A172 (cell line): ENCODE data around the gene PGA4. TPM values are rescaled to one million over a fixed set of nuclear protein-coding genes. Genes with fewer than 3 reads are reported as not detected.
"Not testable (repeated sequence)": the region's sequence is repeated elsewhere in the genome, so short reads cannot be mapped to it uniquely, and the experiment has no call there.

Experiments
- DNase-seq: peaks from one replicate; pipeline ENCODE4 v3.0.0-alpha.2; 2015; ENCODE audit warnings: low spot score
- total RNA-seq: library from RNA; depleted of rRNA; stranded (reverse); fragments of >200 nt; shearing (Covaris generic); gene quantifications from 2 replicates; pipeline ENCODE4 v1.2.3, GENCODE V29; 2014; rRNA removed

Gene PGA4
- total RNA-seq = 2.2 TPM in 1 of 2 replicates, not detected in the other

DNA sequence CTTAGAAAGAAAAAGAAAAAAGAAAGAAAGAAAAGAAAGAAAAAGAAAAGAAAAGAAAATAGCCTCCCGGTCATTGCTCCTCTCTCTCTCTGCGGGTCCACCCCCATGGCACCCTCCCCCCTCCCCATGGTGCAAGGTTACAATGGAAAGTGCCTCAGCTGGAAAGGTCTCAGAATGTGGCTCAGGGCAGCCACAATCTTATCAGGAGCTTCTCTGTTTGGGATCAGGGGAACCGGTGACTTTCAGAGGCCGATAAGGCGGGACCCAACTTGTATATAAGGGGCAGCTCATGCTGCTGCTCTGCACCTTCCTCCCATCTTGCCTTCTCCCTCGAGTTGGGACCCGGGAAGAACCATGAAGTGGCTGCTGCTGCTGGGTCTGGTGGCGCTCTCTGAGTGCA is at the start of gene PGA4:
TSS of gene PGA4 (plus strand) at position 301 of the 400 bp plus-strand sequence. CDS start at position 355, 54 bp downstream.
- DNase-seq = not testable (repeated sequence)

DNA sequence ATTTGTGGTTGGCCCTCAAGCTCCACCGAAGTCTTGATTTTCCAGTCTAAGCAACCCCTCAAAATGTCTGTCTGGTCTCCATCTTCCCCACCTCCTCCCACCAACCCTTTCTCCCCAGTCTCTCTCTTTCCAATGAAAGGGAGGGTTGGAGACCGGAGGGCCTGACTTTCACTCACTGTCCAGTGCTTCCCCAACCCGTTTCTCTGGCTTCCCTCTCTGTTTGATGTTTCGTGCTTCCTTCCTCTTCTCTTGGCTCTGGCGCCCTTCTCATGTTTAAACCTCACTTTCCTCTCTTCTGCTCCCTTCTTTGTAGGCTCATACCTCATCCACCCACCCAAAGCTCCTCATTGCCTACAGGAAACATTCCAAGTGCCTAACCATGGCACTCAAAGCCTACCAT is 49.8 kb upstream of the PGA4 start:
- DNase-seq = no peak

DNA sequence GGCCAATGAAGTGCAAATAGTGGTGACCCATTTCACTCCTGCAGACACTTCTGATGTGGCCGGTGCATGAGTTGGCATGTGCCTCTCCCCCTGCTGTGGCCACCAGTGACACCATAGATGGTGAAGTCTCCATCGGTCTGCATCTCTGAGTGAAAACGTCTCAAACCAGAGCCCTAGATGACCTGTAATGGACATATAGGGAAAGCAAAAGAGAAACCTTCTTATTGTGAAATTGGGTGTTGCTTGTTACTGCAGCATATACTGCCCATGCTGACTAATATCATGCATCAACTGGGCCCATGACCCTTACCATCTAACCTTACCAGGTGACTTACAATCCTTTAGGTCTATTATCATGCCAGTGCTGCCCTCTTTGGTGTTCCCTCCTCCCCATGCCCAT is 49.3 kb upstream of the PGA4 start:
- DNase-seq = no peak

DNA sequence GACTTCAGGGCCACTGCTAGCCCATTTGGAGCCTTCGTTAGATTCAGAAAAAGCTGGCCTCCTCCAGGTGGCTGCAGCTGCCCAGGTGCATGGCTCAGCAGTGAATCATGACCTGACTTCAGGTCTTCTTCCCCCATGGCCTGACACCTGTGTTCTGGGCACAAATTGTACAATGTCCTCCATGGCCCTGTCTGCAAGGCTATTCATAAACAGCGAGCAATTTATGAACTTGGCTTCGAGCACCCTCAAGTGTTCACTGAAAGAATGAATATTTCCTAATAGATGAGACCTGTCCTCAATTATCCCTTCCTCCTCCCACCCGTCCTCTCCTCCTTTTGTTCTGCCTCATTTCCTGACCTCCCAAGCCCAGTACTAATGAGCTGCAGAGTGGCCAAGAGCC is 48.7 kb upstream of the PGA4 start:
- DNase-seq = no peak

DNA sequence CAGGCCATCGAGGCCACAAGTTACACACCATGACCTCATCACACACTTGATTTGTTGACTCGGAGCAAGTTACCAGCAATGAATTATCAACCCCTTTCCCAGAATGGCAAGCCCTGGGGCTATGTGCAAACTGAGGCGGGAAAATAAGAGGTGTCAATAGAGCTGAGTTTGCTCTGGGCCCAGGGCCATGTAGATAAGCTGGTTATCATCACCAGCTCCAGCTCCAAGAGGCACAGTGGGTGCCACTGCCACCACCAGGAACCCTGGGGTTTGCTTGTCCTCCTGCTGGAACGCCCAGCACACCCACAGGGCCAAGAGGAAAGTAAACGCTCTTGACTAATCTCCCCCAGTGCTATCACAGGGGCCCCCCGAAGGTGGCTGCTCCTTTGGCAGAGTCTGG is 47.9 kb upstream of the PGA4 start:
- no peak for DNase-seq

DNA sequence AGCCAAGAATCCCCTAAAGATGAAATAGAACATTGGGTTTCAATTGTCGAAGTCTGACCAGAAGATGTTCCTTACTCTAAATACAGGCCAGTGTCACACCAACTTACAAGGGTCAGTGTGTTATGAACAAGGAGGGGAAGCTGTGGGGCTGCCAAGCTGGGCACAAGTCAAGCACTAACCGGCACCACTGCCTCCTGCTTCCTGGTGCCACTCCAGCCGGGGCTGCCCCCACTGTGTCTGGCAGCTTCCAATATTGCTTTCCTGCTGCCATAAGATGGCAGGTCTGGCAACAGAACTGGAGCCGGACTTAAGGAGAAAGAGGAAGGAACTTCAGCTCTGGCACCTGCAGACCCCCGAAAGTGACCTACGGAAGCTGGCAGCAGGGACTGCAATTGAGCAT is 47.2 kb upstream of the PGA4 start:
- no peak for DNase-seq

DNA sequence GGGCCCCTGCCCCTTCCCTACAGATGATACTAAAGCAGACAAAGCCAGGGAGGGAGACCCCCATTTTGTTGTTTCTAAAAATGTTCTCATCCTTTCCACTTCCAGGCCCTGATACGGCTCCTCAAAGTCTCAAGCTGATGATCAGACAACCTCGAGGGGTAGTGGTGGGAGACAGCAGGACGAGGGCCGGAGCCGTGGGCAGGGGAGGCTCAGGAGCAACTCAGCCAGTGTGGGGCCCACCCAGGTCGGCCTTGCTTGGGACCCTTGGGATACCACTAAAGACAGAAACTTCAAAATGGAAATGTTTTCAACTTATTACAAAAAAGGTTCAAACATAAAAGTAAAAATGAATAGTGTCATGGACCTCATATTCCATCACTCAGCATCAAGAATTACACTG is 45.7 kb upstream of the PGA4 start:
- DNase-seq = no peak

DNA sequence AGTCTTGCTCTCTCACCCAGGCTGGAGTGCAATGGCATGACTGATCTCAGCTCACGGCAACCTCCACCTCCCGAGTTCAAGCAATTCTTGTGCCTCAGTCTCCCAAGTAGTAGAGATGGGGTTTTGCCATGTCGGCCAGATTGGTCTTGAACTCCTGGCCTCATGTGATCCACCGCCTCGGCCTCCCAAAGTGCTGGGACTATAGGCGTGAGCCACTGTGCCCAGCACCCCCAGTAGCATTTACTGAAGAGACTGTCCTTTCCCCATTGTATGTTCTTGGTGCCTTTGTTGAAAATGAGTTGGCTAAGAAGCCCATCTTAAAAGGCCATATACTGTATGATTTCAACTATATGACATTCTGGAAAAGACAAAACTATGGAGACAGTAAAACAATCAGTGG is 41.9 kb upstream of the PGA4 start:
- DNase-seq = not testable (repeated sequence)

DNA sequence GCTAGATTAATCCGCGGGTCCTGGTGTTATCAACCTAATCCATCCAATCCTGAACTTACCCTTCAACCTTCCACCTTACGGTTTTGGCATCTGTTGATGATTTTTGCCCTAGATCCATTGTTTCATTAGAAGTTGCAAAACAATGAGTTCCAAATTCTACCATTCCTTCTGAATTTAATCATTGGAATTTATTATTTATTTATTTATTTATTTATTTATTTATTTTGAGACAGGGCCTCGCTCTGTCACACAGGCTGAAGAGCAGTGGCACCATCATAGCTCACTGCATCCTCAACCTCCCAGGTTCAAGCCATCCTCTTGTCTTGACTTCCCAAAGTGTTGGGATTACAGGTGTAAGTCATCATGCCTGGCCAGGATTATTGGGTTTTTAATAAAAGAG is 40.7 kb upstream of the PGA4 start:
- DNase-seq = no peak

DNA sequence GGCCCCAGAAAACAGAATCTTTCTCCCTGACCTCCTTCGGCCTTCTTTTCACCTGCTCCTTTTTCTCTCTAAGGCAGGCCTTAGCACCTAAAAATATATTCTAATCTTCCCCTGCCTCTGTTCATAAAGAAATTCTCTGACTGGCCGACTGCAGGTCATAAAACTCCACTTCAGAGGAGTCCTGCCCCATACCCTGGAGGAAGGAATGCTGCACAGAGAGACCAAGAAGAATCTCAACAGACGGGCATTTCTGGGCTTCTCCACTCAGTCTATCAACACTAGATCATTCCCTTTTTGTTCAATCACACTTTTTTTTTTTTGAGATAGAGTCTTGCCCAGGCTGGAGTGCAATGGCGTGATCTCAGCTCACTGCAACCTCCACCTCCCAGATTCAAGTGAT is 38.5 kb upstream of the PGA4 start:
- DNase-seq = no peak

DNA sequence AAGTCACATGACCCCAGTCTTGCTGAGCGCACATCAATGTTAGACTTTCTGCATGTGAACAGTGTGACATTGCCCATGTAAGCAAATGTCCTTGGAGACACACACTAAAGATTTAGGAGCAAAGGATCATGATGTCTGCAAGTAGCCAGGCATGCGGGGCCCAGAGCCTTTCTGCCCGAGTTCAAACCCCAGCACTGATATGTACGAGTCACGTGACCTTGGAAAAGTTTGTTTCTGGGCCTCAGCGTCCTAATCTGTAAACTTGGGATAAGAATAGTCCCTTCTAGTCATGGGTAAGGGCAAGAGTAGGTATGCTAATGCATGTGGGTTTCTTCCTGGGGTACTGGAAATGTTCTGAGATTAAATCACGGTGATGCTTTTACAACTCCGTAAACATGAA is 35.6 kb upstream of the PGA4 start:
- no peak for DNase-seq

DNA sequence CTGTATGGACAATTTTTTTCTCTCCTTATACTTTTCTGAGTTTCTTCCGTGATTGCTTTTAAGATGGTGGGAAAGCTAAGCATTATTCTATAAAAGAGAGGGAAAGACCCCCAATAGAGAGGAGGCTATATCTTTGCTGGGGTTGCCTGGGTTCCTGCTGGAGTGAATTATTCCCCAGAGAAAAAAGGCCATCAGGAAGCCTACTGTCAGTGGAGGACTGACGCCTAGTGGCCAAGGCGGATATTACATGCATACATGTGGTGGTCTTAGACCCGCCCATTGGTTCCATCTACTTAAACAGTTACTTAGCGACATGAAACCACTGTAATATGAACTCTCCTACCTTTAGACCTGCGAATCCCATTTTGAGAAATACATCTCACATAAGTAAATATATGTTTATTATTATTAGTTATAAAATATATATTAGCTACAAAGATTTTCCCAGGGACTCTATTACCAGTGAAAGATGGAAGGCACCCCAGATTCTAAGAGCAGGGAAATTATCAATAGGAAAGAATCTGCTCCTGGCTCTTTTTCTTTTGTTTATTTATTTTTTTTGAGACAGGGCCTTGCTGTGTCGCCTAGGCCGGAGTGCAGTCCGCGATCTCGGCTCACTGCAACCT is 34.5 kb upstream of the PGA4 start:
- DNase-seq = peak; percentile 63

DNA sequence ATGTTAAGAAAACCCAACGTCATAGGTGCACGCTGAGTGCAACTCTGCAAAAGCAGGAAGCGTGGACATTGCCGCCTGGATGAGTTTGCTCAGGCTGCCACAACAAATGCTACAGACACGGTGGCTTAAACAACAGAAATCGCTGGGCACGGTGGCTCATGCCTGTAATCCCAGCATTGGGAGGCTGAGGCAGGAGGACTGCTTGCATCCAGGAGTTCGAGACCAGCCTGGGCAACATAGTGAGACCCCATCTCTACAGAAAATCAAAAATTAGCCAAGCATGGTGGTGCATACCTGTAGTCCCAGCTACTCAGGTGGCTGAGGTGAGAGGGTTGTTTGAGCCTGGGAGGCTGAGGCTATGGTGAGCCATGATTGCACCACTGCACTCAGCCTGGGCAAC is 32.2 kb upstream of the PGA4 start:
- DNase-seq = no peak

DNA sequence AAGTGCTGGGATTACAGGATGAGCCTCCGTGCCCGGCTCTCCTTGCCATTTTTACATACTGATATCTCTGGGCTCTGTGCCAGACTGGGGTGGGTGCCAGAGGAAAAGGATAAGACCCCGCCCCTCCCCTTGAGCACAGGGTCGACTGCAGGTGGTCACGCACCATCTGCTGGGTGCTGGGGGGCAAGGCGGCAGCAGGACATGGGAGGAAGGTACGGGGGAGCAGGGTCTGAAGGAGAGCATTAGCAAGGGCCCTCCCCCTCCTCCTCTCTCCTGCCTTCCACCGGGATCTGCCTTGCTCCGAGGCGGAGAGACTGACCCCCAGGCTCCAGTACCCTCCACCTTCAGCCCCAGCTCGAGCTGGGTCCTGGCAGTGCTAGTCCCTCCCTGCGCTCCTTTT is 28.6 kb upstream of the PGA4 start:
- no peak for DNase-seq

DNA sequence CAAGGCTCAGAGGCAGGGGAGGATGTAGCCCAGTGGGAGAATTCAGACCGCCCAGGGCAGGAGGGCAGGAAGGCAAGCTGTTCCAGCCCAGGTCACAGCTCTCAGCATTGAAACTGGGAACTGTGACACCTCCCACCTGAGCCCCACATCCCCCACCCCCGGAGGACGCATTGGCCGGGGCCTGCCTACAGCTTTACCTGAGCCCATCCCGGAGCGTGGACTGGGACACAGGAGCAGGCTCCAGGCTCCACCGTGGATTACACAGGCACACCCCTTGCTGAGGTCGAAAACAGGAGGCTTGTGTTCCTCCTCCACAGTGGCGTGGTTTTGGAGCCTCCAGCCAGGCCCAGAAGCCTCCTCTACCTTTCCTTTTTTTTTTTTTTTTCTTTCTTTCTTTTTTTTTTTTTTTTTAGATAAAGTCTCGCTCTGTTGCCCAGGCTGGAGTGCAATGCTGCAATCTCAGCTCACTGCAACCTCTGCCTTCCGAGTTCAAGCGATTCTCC is 27.9 kb upstream of the PGA4 start:
- no peak for DNase-seq

DNA sequence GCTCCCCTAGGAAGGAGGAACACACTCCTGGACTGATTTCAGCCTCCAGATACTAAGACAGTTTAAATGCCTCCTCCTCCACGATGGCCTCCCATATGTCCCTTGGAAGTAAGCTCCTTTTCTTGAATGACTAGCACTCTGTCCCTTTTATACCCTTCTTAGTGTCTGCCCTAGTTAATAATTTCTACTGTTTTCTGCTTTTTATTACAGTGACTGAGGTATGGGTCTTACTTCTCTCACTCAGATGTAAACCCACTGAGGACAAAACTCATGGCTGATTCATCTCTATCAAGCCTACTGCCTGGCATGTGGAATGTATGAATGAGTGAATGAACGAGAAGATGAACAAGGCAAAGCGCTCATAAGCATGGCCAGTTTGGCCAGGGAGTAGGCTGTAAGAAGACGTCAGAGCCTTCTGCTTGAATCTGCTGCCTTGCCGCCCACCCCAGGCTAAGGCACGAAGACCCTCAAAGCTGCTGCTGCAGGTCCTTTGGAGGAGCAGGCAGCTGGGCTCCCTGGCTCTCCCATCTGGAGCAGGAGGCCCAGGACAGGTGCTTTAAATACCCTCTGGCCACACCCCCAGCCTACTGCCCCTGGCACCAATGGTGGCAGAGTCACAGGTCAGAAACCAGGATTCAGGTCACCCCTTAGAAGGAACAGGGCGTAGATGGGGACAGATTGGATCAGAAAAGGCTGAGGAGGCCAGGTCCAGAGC is 27.0 kb upstream of the PGA4 start:
- no peak for DNase-seq

DNA sequence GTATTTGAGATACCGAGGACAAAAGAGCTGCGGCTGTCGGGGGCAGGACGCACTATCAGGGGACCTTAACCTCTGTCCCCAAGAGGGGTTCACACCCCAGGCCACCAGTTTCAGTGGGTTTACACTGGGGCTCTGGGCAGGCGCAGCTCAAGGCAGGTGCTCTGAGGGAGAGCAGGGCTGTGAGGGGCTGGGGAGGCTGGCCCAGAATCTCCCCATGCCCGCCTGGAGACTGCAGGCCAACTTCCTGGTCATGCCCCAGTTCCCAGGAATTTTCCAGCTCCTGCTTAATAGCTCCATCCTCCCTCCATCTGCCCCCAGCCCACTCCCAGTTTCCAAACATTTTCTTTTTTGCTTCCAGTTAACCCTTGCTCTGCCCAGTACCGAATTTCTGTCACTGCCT is 26.4 kb upstream of the PGA4 start:
- DNase-seq = no peak

DNA sequence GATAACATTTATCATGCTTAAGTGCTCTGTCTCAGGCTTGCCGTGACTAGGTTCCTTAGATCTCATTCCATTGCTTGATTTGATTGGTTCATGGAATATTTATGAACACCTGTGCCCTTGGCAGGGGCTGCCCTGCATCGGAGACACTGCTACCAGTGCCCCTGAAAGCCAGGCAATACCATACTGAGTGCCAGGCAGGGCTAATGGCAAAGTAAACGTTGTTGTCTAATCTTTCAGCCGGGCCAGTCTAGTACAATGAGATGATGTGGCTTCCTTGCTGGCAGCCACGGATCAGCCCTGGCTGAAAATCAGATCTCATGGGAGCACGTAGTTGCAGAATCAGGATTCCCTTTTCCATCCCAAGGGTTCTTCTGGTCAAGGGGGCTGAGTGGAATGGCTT is 23.8 kb upstream of the PGA4 start:
- no peak for DNase-seq

DNA sequence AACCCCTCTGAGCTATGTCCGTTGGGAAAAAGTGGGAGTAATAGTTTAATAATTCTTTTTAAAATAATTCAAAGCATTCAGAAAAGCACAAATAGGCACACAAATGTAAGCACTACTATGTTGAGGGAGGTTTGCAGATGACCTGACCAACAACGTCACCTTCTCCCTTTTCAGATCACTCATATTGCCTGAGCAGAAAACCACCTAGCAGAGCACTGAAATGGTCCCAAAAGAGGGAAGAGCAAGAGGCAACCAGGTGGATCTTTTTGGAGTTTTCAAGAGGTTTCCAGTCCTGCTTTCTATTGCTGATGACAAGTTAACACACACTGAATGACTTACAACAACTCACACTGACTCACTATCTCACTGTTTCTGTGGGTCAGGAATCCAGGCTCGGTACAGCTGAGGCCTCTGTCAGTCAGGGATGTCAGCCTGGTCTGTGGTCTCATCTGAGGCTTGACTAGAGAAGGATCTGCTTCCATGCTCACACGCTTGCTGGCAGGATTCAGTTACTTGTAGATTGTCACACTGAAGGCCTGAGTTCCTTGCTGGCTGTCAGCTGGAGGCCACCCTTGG is 23.1 kb upstream of the PGA4 start:
- DNase-seq = no peak

DNA sequence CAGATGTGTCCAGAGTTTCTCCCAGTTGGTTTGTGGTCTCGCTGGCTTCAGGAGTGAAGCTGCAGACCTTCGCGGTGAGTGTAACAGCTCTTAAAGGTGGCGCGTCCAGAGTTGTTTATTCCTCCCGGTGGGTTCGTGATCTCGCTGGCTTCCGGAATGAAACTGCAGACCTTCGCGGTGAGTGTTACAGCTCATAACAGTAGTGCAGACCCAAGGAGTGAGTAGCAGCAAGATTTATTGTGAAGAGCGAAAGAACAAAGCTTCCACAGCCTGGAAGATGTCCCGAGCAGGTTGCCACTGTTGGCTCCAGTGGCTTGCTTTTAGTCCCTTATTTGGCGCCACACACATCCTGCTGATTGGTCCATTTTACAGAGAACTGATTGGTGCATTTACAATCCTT is 20.7 kb upstream of the PGA4 start:
- no peak for DNase-seq

DNA sequence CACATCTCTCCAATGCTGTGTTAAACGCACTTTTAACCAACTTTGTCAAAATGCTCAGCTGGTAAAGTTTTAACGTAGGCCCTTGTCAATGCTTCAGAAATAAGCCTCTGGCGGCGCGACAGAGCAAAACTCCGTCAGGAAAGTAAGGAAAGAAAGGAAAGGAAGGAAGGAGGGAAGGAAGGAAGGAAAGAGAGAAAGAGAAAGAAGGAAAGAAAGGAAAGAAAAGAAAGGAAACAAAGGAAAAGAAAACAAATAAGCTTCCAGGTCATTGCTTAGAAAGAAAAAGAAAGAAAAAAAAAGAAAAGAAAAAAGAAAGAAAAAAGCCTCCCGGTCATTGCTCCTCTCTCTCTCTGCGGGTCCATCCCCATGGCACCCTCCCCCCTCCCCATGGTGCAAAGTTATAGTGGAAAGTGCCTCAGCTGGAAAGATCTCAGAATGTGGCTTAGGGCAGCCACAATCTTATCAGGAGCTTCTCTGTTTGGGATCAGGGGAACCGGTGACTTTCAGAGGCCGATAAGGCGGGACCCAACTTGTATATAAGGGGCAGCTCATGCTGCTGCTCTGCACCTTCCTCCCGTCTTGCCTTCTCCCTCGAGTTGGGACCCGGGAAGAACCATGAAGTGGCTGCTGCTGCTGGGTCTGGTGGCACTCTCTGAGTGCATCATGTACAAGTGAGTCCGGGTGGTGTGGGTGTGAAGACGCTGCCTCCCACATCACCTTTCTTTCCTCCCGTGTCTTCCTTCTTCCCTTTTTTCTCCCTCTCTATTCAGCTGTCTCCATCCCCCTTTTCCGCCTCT is 19.0 kb upstream of the PGA4 start, which contains the start of gene PGA3:
TSS of gene PGA3 (plus strand) at position 566 of the 797 bp plus-strand sequence. CDS start at position 616, 50 bp downstream.
- DNase-seq = not testable (repeated sequence)

DNA sequence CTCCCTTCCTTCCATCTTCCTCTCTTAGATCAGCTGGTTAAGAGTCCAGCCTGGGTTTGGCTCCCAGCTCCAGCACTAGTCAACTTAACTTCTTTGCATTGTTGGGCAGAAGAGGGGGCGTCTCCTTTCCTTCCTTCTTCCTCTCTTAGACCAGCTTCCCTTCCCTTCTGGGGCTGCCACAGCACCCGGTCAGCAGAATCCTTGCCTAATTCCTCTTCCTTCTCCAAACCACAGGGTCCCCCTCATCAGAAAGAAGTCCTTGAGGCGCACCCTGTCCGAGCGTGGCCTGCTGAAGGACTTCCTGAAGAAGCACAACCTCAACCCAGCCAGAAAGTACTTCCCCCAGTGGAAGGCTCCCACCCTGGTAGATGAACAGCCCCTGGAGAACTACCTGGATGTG is 18.3 kb upstream of the PGA4 start:
- not testable (repeated sequence) for DNase-seq
